GM19463 (cell line): ENCODE measurements around the gene CFAP74.

Experiments
- ATAC-seq: cut with Tn5 transposase; IDR thresholded peaks from one replicate; pipeline ENCODE4 v1.9.1; 2021; ENCODE audit warnings: mild to moderate bottlenecking, moderate library complexity; ENCODE audit not compliant: unreplicated experiment

CFAP74 gene

GRCh38 chr1:2042830-2043773 is 39.5 kb upstream of the CFAP74 start:
- ATAC-seq, result no peak

- ATAC-seq, result no peak
Measured at GRCh38 chr1:2041887-2042286, 38.3 kb upstream of the CFAP74 start.

- ATAC-seq, result no peak
Measured at GRCh38 chr1:2041305-2041704, 37.7 kb upstream of the CFAP74 start.

- ATAC-seq, result no peak
Measured at GRCh38 chr1:2039251-2039650, 35.7 kb upstream of the CFAP74 start.

- no peak for ATAC-seq
Measured at GRCh38 chr1:2038229-2038628, 34.6 kb upstream of the CFAP74 start.

- ATAC-seq, result no peak
Measured at GRCh38 chr1:2037314-2037979, 33.9 kb upstream of the CFAP74 start.

GRCh38 chr1:2036287-2036686 is 32.7 kb upstream of the CFAP74 start:
- no peak for ATAC-seq

- no peak for ATAC-seq
Measured at GRCh38 chr1:2033165-2033564, 29.6 kb upstream of the CFAP74 start.

GRCh38 chr1:2032737-2033136 is 29.2 kb upstream of the CFAP74 start:
- no peak for ATAC-seq

- no peak for ATAC-seq
Measured at GRCh38 chr1:2031546-2032540, 28.3 kb upstream of the CFAP74 start.

- no peak for ATAC-seq
Measured at GRCh38 chr1:2030076-2030871, 26.7 kb upstream of the CFAP74 start.

- no peak for ATAC-seq
Measured at GRCh38 chr1:2029561-2029960, 26.0 kb upstream of the CFAP74 start.

- ATAC-seq, result no peak
Measured at GRCh38 chr1:2028870-2029560, 25.4 kb upstream of the CFAP74 start.

- ATAC-seq, result no peak
Measured at GRCh38 chr1:2027961-2028583, 24.5 kb upstream of the CFAP74 start.

- no peak for ATAC-seq
Measured at GRCh38 chr1:2025491-2025981, 21.9 kb upstream of the CFAP74 start.

GRCh38 chr1:2024887-2025286 is 21.3 kb upstream of the CFAP74 start:
- no peak for ATAC-seq

- no peak for ATAC-seq
Measured at GRCh38 chr1:2024451-2024850, 20.9 kb upstream of the CFAP74 start.

GRCh38 chr1:2023187-2023586 is 19.6 kb upstream of the CFAP74 start:
- ATAC-seq, result no peak
